ENCODE measurements around the gene ETV3L.
A peak's percentile ranks its signal among the peaks of the same experiment; 100 is the strongest.

ETV3L gene

GRCh38 chr1:157138220-157139051 is 38.8 kb upstream of the ETV3L start, which contains the start of gene ETV3 (continued):
- peak; percentile 91 for TF ChIP-seq EGR2 (tag by site-specific recombination; IDR thresholded peaks at IDR 0.05; ENCODE audit: low read depth)
- TF ChIP-seq ZEB2 (tag by site-specific recombination; IDR thresholded peaks at IDR 0.05) = peak; percentile 69
- TF ChIP-seq ZFP37 (tag by site-specific recombination; IDR thresholded peaks at IDR 0.05) = peak; percentile 35; the same call in 1 of the 2 replicates
- no peak for TF ChIP-seq ATF2 (tag by site-specific recombination; IDR thresholded peaks at IDR 0.05; ENCODE audit: low read depth)
- no peak; the same call in 1 of the 2 replicates for TF ChIP-seq YY1 (tag by site-specific recombination; IDR thresholded peaks at IDR 0.05)
- TF ChIP-seq ZNF391 (tag by site-specific recombination; IDR thresholded peaks at IDR 0.05; ENCODE audit: borderline replicate concordance, low read depth) = no peak
- TF ChIP-seq ZBTB11 (tag by site-specific recombination; conservative IDR thresholded peaks at IDR 0.05; ENCODE audit: low read depth) = peak; percentile 94
- TF ChIP-seq ZNF549 (tag by site-specific recombination; IDR thresholded peaks at IDR 0.05) = no peak
- peak; percentile 88 for TF ChIP-seq IKZF3 (tag by site-specific recombination; IDR thresholded peaks at IDR 0.05)
- peak; percentile 67 for TF ChIP-seq ZNF423 (tag by site-specific recombination; IDR thresholded peaks at IDR 0.05)
- TF ChIP-seq ZNF555 (tag by site-specific recombination; conservative IDR thresholded peaks at IDR 0.05) = no peak
- TF ChIP-seq KLF8 (tag by site-specific recombination; IDR thresholded peaks at IDR 0.05) = peak; percentile 97
- no peak for TF ChIP-seq ZNF19 (tag by site-specific recombination; IDR thresholded peaks at IDR 0.05; ENCODE audit: low read depth)
- peak; percentile 28; the same call in 1 of the 2 replicates for TF ChIP-seq OSR2 (tag by site-specific recombination; IDR thresholded peaks at IDR 0.05)
- TF ChIP-seq WT1 (tag by site-specific recombination; IDR thresholded peaks at IDR 0.05) = peak; percentile 73; the same call in 1 of the 2 replicates
- TF ChIP-seq ZNF274 (IDR thresholded peaks at IDR 0.05; ENCODE audit: low read length) = no peak
- TF ChIP-seq ZNF274 (tag by site-specific recombination; IDR thresholded peaks at IDR 0.05; ENCODE audit: borderline replicate concordance) = no peak
- TF ChIP-seq ZNF398 (tag by site-specific recombination; IDR thresholded peaks at IDR 0.05) = peak; percentile 82
- TF ChIP-seq ZXDB (tag by site-specific recombination; IDR thresholded peaks at IDR 0.05) = no peak
- peak; percentile 38; the same call in 1 of the 2 replicates for TF ChIP-seq ZNF366 (tag by site-specific recombination; conservative IDR thresholded peaks at IDR 0.05)
- TF ChIP-seq ZNF747 (tag by site-specific recombination; IDR thresholded peaks at IDR 0.05) = no peak
- TF ChIP-seq GLI2 (tag by site-specific recombination; IDR thresholded peaks at IDR 0.05; ENCODE audit: borderline replicate concordance, low read depth) = no peak
- TF ChIP-seq SP2 (tag by site-specific recombination; IDR thresholded peaks at IDR 0.05) = peak; percentile 91
- no peak for TF ChIP-seq ZNF639 (tag by site-specific recombination; IDR thresholded peaks at IDR 0.05)
- no peak for TF ChIP-seq ZNF544 (tag by site-specific recombination; IDR thresholded peaks at IDR 0.05)
- TF ChIP-seq ZNF16 (tag by site-specific recombination; IDR thresholded peaks at IDR 0.05; ENCODE audit: low read depth) = no peak
- peak; percentile 85 for TF ChIP-seq ZNF76 (tag by site-specific recombination; IDR thresholded peaks at IDR 0.05; ENCODE audit: borderline replicate concordance, low read depth)
- peak; percentile 84 for TF ChIP-seq SP3 (tag by site-specific recombination; IDR thresholded peaks at IDR 0.05)

Data from HEK293 (cell line).